T-helper 1 cell treated with Interleukin-12 subunit alpha and Interleukin-12 subunit beta and Interleukin-4 antibody, amounts not matched to agents 30 μg/mL and 1 μg/mL, for 36 hours (primary cell): ENCODE data around the gene KIF5C.

ENCODE experiments used
- H3K27ac Mint-ChIP-seq: one replicate; pipeline ENCODE4 v1.8.0; 2021; ENCODE audit warnings: mild to moderate bottlenecking, mixed read lengths
- H3K27me3 Mint-ChIP-seq: one replicate; pipeline ENCODE4 v1.8.0; 2021; ENCODE audit warnings: low read depth, mixed read lengths
- H3K36me3 Mint-ChIP-seq: one replicate; pipeline ENCODE4 v1.8.0; 2021; ENCODE audit warnings: low read depth, mixed read lengths
- H3K4me1 Mint-ChIP-seq: one replicate; pipeline ENCODE4 v1.8.0; 2021; ENCODE audit warnings: low read depth, mixed read lengths
- H3K4me3 Mint-ChIP-seq: one replicate; pipeline ENCODE4 v1.8.0; 2021; ENCODE audit warnings: mild to moderate bottlenecking, moderate library complexity, mixed read lengths
- H3K9me3 Mint-ChIP-seq: one replicate; pipeline ENCODE4 v1.8.0; 2021; ENCODE audit warnings: mixed read lengths

The KIF5C gene

DNA sequence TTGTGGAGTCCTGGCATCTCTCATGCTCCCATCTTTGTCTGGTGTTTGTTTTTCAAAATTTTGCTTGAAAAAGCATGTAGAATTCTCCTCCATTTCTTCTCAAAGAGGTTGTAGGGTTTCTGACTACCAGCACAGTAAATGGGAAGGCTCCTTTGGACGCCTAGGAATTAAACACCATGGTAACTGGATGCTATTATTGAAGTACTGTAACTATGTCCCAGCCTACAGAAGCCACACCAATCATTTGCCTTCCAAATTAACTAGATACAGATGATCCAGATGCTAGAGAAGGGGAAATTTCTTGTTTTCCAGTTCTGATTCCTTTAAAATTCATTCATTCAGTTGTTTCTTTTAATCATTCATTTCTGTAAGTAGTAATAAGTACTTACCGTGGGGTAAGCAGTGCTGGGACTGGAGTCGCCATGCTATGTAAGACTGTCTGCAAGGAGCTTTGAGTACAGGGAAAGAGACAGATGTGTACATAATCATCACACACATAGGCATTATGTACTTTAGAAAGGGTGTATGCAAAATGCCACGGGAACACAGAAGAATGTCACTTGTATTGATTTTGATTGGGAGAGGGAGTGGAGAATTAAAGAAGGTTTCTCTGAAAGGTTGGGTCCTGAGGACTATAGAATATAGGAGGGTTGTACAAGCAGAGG lies 49.6 kb downstream of the KIF5C start:
- Mint-ChIP-seq H3K27me3 (no peaks in the 10 kb centered on the region), H3K9me3 (no peaks in the 10 kb centered on the region), H3K36me3 (peaks cover 8% of the 10 kb centered on the region), H3K27ac (no peak overlapping the region), H3K4me1 (peaks cover 23% of the 10 kb centered on the region), H3K4me3 (no peak overlapping the region)

- peak overlapping the region; percentile 92 for H3K27ac Mint-ChIP-seq
- H3K4me3 Mint-ChIP-seq, result peak overlapping the region; percentile 82
- H3K36me3 Mint-ChIP-seq, result peaks cover 8% of the 10 kb centered on the region
- no peaks in the 10 kb centered on the region for H3K9me3 Mint-ChIP-seq
- H3K27me3 Mint-ChIP-seq, result no peaks in the 10 kb centered on the region
- peaks cover 24% of the 10 kb centered on the region for H3K4me1 Mint-ChIP-seq
Measured at GRCh38 chr2:148926291-148926961, 51.4 kb downstream of the KIF5C start.

DNA sequence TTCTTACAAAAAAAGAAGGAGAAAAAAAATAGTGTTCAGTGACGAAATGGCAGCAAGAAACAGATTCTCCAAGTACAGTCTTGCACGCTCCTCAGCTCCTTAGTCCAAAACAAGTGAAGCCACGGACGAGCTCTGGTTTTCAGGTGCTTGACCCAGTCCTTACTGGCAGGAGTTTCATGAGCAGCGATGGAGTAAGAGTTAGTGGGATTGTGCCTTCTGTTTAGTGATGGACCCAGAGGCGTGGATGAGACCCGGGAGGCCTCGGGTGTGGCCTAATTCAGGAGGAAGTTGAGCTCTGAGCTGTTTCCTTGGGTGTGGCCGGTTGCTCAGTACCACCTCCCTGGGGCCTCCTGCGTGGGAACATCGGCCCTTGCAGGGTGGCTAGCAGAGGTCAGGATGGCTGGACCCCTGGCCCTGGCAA lies 52.0 kb downstream of the KIF5C start:
- H3K27me3 Mint-ChIP-seq, result no peaks in the 10 kb centered on the region
- peak overlapping the region; percentile 92 for H3K27ac Mint-ChIP-seq
- peaks cover 6% of the 10 kb centered on the region for H3K36me3 Mint-ChIP-seq
- peaks cover 24% of the 10 kb centered on the region for H3K4me1 Mint-ChIP-seq
- peak overlapping the region; percentile 82 for H3K4me3 Mint-ChIP-seq
- no peaks in the 10 kb centered on the region for H3K9me3 Mint-ChIP-seq

- Mint-ChIP-seq H3K4me3 (no peak overlapping the region), H3K27me3 (no peaks in the 10 kb centered on the region), H3K9me3 (no peaks in the 10 kb centered on the region), H3K36me3 (peaks cover 6% of the 10 kb centered on the region), H3K27ac (no peak overlapping the region), H3K4me1 (peaks cover 24% of the 10 kb centered on the region)
Measured at GRCh38 chr2:148928395-148928794, 53.4 kb downstream of the KIF5C start.

DNA sequence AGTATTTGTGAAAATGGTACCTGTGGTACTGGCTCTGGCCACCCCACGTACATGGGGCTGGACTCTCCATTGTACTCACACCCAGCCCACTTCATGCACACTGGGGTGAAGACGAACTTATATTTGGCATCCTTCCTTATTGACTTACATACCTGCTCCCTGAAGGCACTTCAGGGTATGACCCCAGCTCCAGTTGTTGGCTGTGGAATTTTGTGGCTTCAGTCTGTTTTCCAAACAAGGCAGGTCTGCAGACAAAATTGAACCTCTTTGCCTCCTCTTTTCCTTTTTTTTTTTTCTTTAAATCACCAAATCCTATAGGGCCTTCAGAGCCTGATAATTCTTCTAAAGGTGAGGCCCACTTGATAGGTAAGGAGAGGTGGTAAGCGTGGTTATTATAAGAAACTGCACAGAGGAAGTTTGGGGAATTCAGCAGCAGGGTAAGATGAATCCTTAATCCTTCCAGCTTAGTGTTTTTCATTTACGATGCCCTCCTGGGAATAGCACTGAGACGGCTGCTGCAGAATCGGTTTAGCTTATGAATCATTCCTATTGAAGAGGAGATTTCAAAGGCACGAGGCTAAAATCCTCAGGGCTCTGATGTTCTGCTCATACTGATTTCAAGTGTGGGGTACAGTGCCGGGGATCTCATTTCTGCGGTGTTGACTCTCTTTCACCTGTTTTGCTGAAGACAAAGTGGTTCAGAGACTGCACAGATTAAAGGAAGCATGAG lies 55.2 kb downstream of the KIF5C start:
- Mint-ChIP-seq H3K36me3 (peaks cover 6% of the 10 kb centered on the region), H3K27ac (no peak overlapping the region), H3K27me3 (no peaks in the 10 kb centered on the region), H3K4me3 (no peak overlapping the region), H3K4me1 (peaks cover 20% of the 10 kb centered on the region), H3K9me3 (no peaks in the 10 kb centered on the region)

DNA sequence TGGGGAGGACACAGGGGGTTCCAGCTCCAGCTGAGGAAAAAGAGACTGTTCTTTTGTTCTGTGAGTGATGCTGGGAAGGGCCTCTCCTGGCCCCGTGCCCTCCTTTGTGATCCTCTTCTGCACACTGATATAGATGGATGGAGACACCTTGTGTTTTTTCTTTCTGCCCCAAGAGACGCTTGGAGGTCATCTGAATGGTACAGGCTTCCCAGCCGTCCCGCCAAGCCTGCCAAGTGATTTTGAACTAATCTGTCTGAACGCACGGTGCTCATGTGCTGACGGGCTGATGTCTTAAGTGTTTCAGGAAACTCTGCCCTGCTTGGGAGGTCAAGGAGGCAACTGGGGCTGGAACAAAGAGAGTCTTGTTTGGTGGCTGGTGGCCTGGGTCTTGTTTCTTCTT lies 57.5 kb downstream of the KIF5C start:
- Mint-ChIP-seq H3K36me3 (peaks cover 2% of the 10 kb centered on the region), H3K4me3 (no peak overlapping the region), H3K9me3 (no peaks in the 10 kb centered on the region), H3K27ac (no peak overlapping the region), H3K27me3 (no peaks in the 10 kb centered on the region), H3K4me1 (peaks cover 5% of the 10 kb centered on the region)

DNA sequence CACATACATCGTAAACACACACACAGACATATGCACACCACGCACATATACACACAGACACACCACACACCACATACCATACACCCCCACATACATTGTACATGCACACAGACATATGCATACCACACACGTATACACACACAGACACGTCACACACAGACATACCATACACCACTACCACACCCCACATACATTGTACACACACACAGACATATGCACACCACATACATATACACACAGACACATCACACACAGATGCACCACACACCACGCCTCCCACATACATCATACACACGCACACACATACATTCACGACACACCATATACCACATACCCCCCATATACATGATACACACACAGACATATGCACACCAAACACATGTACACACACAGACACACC lies 58.4 kb downstream of the KIF5C start:
- Mint-ChIP-seq H3K36me3 (peaks cover 2% of the 10 kb centered on the region), H3K9me3 (no peaks in the 10 kb centered on the region), H3K4me3 (no peak overlapping the region), H3K4me1 (peaks cover 1% of the 10 kb centered on the region), H3K27me3 (no peaks in the 10 kb centered on the region), H3K27ac (no peak overlapping the region)

DNA sequence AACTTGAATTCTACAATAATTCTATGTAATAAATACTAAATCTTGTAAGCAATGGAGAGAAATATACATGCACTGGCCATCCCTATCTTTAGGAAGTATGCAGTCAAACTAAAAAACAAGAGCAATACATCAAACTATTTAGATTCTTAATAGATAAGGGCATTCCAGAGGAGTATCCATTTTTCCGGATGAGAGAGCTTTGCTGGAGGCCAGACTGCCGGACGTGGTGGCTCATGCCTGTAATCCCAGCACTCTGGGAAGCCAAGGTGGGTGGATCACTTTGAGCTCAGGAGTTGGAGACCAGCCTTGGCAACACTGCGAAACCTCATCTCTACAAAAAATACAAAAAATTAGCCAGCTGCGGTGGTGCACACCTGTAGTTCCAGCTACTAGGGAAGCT lies 60.8 kb downstream of the KIF5C start:
- Mint-ChIP-seq H3K27me3 (no peaks in the 10 kb centered on the region), H3K4me3 (no peak overlapping the region), H3K36me3 (peaks cover 4% of the 10 kb centered on the region), H3K9me3 (no peaks in the 10 kb centered on the region), H3K27ac (no peak overlapping the region), H3K4me1 (no peaks in the 10 kb centered on the region)

DNA sequence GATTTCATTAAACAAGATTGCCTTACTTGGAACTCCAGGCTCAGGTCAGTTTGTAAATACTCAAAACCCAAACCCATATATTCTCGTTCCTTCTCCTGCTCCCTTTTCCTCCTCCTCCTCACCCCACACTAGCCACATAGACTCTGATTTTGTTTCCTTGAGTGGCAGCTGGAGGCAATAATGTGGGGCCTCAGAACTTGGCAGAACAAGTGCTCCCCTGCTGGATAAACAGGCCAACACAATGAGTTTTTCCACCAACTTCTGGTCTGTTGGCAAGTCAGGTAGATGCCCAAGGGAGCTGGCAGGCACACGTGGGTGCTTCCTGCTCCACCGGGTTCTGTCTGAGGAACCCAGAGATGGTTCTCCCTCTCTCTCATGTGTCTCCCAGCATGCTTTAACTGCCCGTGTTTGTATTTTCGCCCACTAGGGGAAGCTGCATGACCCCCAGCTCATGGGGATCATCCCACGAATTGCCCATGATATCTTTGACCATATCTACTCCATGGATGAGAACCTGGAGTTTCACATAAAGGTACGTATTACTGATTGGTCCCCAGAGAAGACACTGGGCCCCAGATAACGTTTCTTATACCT lies 61.9 kb downstream of the KIF5C start:
- no peak overlapping the region for H3K4me3 Mint-ChIP-seq
- H3K4me1 Mint-ChIP-seq, result no peaks in the 10 kb centered on the region
- no peaks in the 10 kb centered on the region for H3K27me3 Mint-ChIP-seq
- no peaks in the 10 kb centered on the region for H3K9me3 Mint-ChIP-seq
- H3K27ac Mint-ChIP-seq, result no peak overlapping the region
- peaks cover 4% of the 10 kb centered on the region for H3K36me3 Mint-ChIP-seq

DNA sequence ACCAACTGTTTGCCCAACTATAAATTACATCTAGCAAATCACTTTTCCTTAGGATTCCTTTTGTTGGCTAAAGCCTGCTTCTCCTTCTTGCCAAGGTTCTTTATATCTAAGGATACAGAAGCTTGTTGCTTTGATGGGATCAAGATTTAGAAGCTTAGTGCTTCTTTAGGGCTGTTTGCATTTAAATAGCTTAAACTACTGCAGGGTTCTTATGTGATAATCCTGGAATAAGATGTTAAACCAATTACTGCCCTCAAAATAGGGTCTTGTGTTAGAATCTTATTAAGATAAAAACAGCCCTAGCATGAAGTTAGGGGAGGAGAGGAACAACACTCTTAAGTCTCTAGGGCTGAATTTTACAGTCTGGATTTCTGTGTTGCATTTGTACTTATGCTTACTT lies 64.2 kb downstream of the KIF5C start:
- peaks cover 12% of the 10 kb centered on the region for H3K36me3 Mint-ChIP-seq
- no peaks in the 10 kb centered on the region for H3K9me3 Mint-ChIP-seq
- no peaks in the 10 kb centered on the region for H3K4me1 Mint-ChIP-seq
- H3K4me3 Mint-ChIP-seq, result no peak overlapping the region
- H3K27ac Mint-ChIP-seq, result no peak overlapping the region
- H3K27me3 Mint-ChIP-seq, result no peaks in the 10 kb centered on the region

GRCh38 chr2:148943097-148943496 lies 68.1 kb downstream of the KIF5C start:
- H3K36me3 Mint-ChIP-seq, result peaks cover 17% of the 10 kb centered on the region
- no peaks in the 10 kb centered on the region for H3K4me1 Mint-ChIP-seq
- no peak overlapping the region for H3K27ac Mint-ChIP-seq
- no peak overlapping the region for H3K4me3 Mint-ChIP-seq
- H3K9me3 Mint-ChIP-seq, result peaks cover 4% of the 10 kb centered on the region
- H3K27me3 Mint-ChIP-seq, result no peaks in the 10 kb centered on the region

GRCh38 chr2:148944536-148944935 lies 69.5 kb downstream of the KIF5C start:
- no peaks in the 10 kb centered on the region for H3K27me3 Mint-ChIP-seq
- H3K4me3 Mint-ChIP-seq, result no peak overlapping the region
- H3K36me3 Mint-ChIP-seq, result peaks cover 17% of the 10 kb centered on the region

DNA sequence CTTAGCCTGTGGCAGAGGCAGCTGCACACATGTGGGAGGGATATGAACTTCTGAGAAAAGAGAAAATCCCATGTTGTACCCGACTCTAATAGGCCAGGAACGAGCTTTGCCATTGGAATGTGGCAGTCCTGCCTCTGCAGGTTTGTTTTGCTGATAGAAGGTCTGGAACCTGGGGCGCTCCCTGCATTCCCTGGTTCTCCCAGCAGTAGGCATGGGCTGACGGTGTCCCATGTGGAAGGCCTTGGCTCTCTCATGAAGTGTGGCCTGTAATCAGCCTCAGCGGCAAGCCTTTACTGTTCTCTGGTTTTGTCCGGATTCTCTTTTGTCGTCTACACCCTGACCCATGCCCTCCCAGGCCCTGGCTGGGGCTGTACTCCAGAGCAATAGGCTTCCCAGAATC lies 72.3 kb downstream of the KIF5C start:
- Mint-ChIP-seq H3K27me3 (no peaks in the 10 kb centered on the region), H3K36me3 (peaks cover 23% of the 10 kb centered on the region), H3K4me1 (no peaks in the 10 kb centered on the region), H3K27ac (no peak overlapping the region), H3K4me3 (no peak overlapping the region), H3K9me3 (peaks cover 4% of the 10 kb centered on the region)

More at GRCh38 chr2:148944536-148944935, 69.5 kb downstream of the KIF5C start:
- no peak overlapping the region for H3K27ac Mint-ChIP-seq
- no peaks in the 10 kb centered on the region for H3K4me1 Mint-ChIP-seq
- H3K9me3 Mint-ChIP-seq, result peaks cover 4% of the 10 kb centered on the region

- no peak overlapping the region for H3K4me3 Mint-ChIP-seq
- no peaks in the 10 kb centered on the region for H3K27me3 Mint-ChIP-seq
- peaks cover 20% of the 10 kb centered on the region for H3K36me3 Mint-ChIP-seq
- H3K27ac Mint-ChIP-seq, result no peak overlapping the region
- no peaks in the 10 kb centered on the region for H3K4me1 Mint-ChIP-seq
- peaks cover 4% of the 10 kb centered on the region for H3K9me3 Mint-ChIP-seq
Measured at GRCh38 chr2:148948868-148949267, 73.8 kb downstream of the KIF5C start.
